H9 (cell line): ENCODE data around the gene LCN2. TPM values are rescaled to one million over a fixed set of nuclear protein-coding genes. Genes with fewer than 3 reads are reported as not detected.

Experiments used
- DNase-seq: peaks from one replicate; pipeline ENCODE4 v3.0.0-alpha.2; 2017
- H2AFZ ChIP-seq: one replicate; pipeline ENCODE4 v1.6.1; 2013; ENCODE audit warnings: mild to moderate bottlenecking, low read length, control low read depth, moderate library complexity
- H2AK5ac ChIP-seq: 2 replicates; pipeline ENCODE4 v1.6.1; 2013; ENCODE audit warnings: low read length, control low read depth, mixed read lengths; ENCODE audit not compliant: insufficient read length
- H2BK120ac ChIP-seq: one replicate; pipeline ENCODE4 v1.6.1; 2013; ENCODE audit warnings: low read depth, mild to moderate bottlenecking, low read length, control low read depth, inconsistent platforms; ENCODE audit not compliant: poor library complexity, severe bottlenecking
- H2BK12ac ChIP-seq: 2 replicates; pipeline ENCODE4 v1.6.1; 2013; ENCODE audit warnings: low read length, control low read depth, mixed read lengths, low read depth; ENCODE audit not compliant: insufficient read length
- H2BK15ac ChIP-seq: 2 replicates; pipeline ENCODE4 v1.6.1; 2013; ENCODE audit warnings: low read depth, low read length, control low read depth
- H2BK20ac ChIP-seq: one replicate; pipeline ENCODE4 v1.6.1; 2013; ENCODE audit warnings: low read depth, mild to moderate bottlenecking, low read length, control low read depth, inconsistent platforms; ENCODE audit not compliant: poor library complexity, severe bottlenecking
- H2BK5ac ChIP-seq: 2 replicates; pipeline ENCODE4 v1.6.1; 2013; ENCODE audit warnings: low read length, control low read depth, mixed read lengths; ENCODE audit not compliant: insufficient read length
- H3K14ac ChIP-seq: 2 replicates; pipeline ENCODE4 v1.6.1; 2013; ENCODE audit warnings: low read length, control low read depth; ENCODE audit not compliant: insufficient read depth
- H3K18ac ChIP-seq: 2 replicates; pipeline ENCODE4 v1.6.1; 2013; ENCODE audit warnings: low read depth, mild to moderate bottlenecking, mixed read lengths, low read length, control low read depth; ENCODE audit not compliant: insufficient read length
- H3K23ac ChIP-seq: 2 replicates; pipeline ENCODE4 v1.6.1; 2013; ENCODE audit warnings: low read length, control low read depth, mixed read lengths, low read depth; ENCODE audit not compliant: insufficient read length
- H3K23me2 ChIP-seq: 2 replicates; pipeline ENCODE4 v1.6.1; 2013; ENCODE audit warnings: low read depth, mild to moderate bottlenecking, mixed read lengths, low read length, control low read depth; ENCODE audit not compliant: insufficient read length, poor library complexity, severe bottlenecking
- H3K27ac ChIP-seq: 2 replicates; pipeline ENCODE4 v1.5.1; 2013; ENCODE audit warnings: low read length, control low read depth, mixed read lengths, low read depth; ENCODE audit not compliant: insufficient read length
- H3K27me3 ChIP-seq: 2 replicates; pipeline ENCODE4 v1.6.1; 2013; ENCODE audit warnings: low read length, control low read depth, inconsistent platforms; ENCODE audit not compliant: insufficient read depth
- H3K4ac ChIP-seq: 2 replicates; pipeline ENCODE4 v1.6.1; 2013; ENCODE audit warnings: low read depth, mild to moderate bottlenecking, control low read depth, inconsistent platforms, low read length, moderate library complexity
- H3K4me1 ChIP-seq: 2 replicates; pipeline ENCODE4 v1.6.1; 2013; ENCODE audit warnings: low read length, control low read depth, inconsistent platforms; ENCODE audit not compliant: insufficient read depth
- H3K4me2 ChIP-seq: 2 replicates; pipeline ENCODE4 v1.6.1; 2013; ENCODE audit warnings: low read length, control low read depth, mixed read lengths; ENCODE audit not compliant: insufficient read length, insufficient read depth
- H3K56ac ChIP-seq: 2 replicates; pipeline ENCODE4 v1.6.1; 2013; ENCODE audit warnings: low read depth, mild to moderate bottlenecking, mixed read lengths, low read length, control low read depth; ENCODE audit not compliant: insufficient read length
- H3K79me1 ChIP-seq: 2 replicates; pipeline ENCODE4 v1.6.1; 2013; ENCODE audit warnings: low read depth, mild to moderate bottlenecking, moderate library complexity, low read length, control low read depth, inconsistent platforms; ENCODE audit not compliant: insufficient read depth, poor library complexity, severe bottlenecking
- H3K79me2 ChIP-seq: 2 replicates; pipeline ENCODE4 v1.6.1; 2013; ENCODE audit warnings: low read length, control low read depth, inconsistent platforms; ENCODE audit not compliant: insufficient read depth
- H3K9ac ChIP-seq: 2 replicates; pipeline ENCODE4 v1.6.1; 2013; ENCODE audit warnings: low read length, control low read depth, mixed read lengths; ENCODE audit not compliant: insufficient read length; ENCODE audit errors: extremely low read depth
- H3K9me3 ChIP-seq: one replicate; pipeline ENCODE4 v1.6.1; 2013; ENCODE audit warnings: low read depth, low read length, inconsistent platforms; ENCODE audit not compliant: control insufficient read depth
- H3T11ph ChIP-seq: one replicate; pipeline ENCODE4 v1.6.1; 2013; ENCODE audit warnings: mild to moderate bottlenecking, low read length, control low read depth, inconsistent platforms
- H4K20me1 ChIP-seq: one replicate; pipeline ENCODE4 v1.6.1; 2013; ENCODE audit not compliant: control insufficient read depth, insufficient read length, insufficient read depth
- H4K5ac ChIP-seq: 2 replicates; pipeline ENCODE4 v1.6.1; 2013; ENCODE audit warnings: low read depth, mild to moderate bottlenecking, mixed read lengths, low read length, control low read depth; ENCODE audit not compliant: insufficient read length
- H4K8ac ChIP-seq: replicated peaks from 2 replicates; pipeline ENCODE4 v1.6.1; 2013; ENCODE audit warnings: low read length, control low read depth, mixed read lengths, low read depth; ENCODE audit not compliant: insufficient read length
- H4K91ac ChIP-seq: 2 replicates; pipeline ENCODE4 v1.6.1; 2013; ENCODE audit warnings: low read depth, mild to moderate bottlenecking, moderate library complexity, mixed read lengths, low read length, control low read depth; ENCODE audit not compliant: insufficient read length
- H3K27ac Mint-ChIP-seq, 3 experiments: 2 replicates in 2 of 3; 3 replicates in 1 of 3; pipeline ENCODE4 v1.8.0; 2020 to 2021; ENCODE audit warnings: mixed read lengths in 3 of 3, mild to moderate bottlenecking in 1 of 3, moderate library complexity in 1 of 3
- H3K27me3 Mint-ChIP-seq: 2 replicates; pipeline ENCODE4 v1.8.0; 2021; ENCODE audit warnings: low read depth, mild to moderate bottlenecking, moderate library complexity, mixed read lengths
- H3K36me3 Mint-ChIP-seq, 3 experiments: 2 replicates in 2 of 3; 3 replicates in 1 of 3; pipeline ENCODE4 v1.8.0; 2020 to 2021; ENCODE audit warnings: low read depth in 3 of 3, mixed read lengths in 3 of 3; ENCODE audit not compliant: insufficient read depth in 1 of 3
- H3K4me1 Mint-ChIP-seq, 2 experiments: 2 replicates each; pipeline ENCODE4 v1.8.0; 2020; ENCODE audit warnings: mixed read lengths in 2 of 2
- H3K4me3 Mint-ChIP-seq, 2 experiments: 2 replicates in 1 of 2; 3 replicates in 1 of 2; pipeline ENCODE4 v1.8.0; 2020 to 2021; ENCODE audit warnings: mild to moderate bottlenecking in 2 of 2, mixed read lengths in 2 of 2, moderate library complexity in 1 of 2
- H3K9me3 Mint-ChIP-seq, 2 experiments: 2 replicates in 1 of 2; 3 replicates in 1 of 2; pipeline ENCODE4 v1.8.0; 2020; ENCODE audit warnings: mild to moderate bottlenecking in 2 of 2, mixed read lengths in 2 of 2, moderate library complexity in 1 of 2
- WGBS: extraction: QIAGEN DNeasy Blood & Tissue Kit; methylation state at CpG from one replicate; pipeline ENCODE4 v1.1.7; 2013; ENCODE audit warnings: missing lambda C conversion rate, low lambda C conversion rate, mixed read lengths; ENCODE audit not compliant: insufficient read length; ENCODE audit errors: extremely low coverage; 5-methylcytosine and 5-hydroxymethylcytosine counted together
- total RNA-seq: library from RNA; stranded (reverse); gene quantifications from 2 replicates; pipeline ENCODE4 v1.2.1, GENCODE V29; 2021
- TF ChIP-seq, protein P1 (sequence below): fragments of 200-600 bp; sonication (generic); conservative IDR thresholded peaks from 3 replicates; pipeline ENCODE4 v1.8.0; 2021; ENCODE audit warnings: antibody characterized with exemption, mild to moderate bottlenecking

Gene LCN2
- total RNA-seq, 1 experiment from 2014 or later = not detected

GRCh38 chr9:128121466-128121810 lies 27.8 kb upstream of the LCN2 start:
- no peak overlapping the region for H3K4ac ChIP-seq
- H3K27me3 Mint-ChIP-seq = no peaks in the 10 kb centered on the region
- H3K23ac ChIP-seq = no peak overlapping the region
- no peak overlapping the region for H3K4me2 ChIP-seq
- H4K5ac ChIP-seq = no peak overlapping the region
- H3K9me3 Mint-ChIP-seq = no peaks in the 10 kb centered on the region
- no peaks in the 10 kb centered on the region for H3K79me1 ChIP-seq
- no peak overlapping the region for H4K91ac ChIP-seq
- no peak overlapping the region for H4K8ac ChIP-seq
- H2BK20ac ChIP-seq = no peak overlapping the region
- H2BK5ac ChIP-seq = no peak overlapping the region
- H3K23me2 ChIP-seq = no peaks in the 10 kb centered on the region
- no peak overlapping the region for H2BK12ac ChIP-seq
- no peak overlapping the region for H3T11ph ChIP-seq
- no peak for DNase-seq
- H3K27ac ChIP-seq = no peak overlapping the region
- H3K9ac ChIP-seq = no peak overlapping the region
- H2AK5ac ChIP-seq = no peak overlapping the region
- H3K4me3 Mint-ChIP-seq = no peak overlapping the region
- H4K20me1 ChIP-seq = no peaks in the 10 kb centered on the region
- H3K14ac ChIP-seq = no peak overlapping the region
- no peak overlapping the region for H3K56ac ChIP-seq
- no peak overlapping the region for H3K18ac ChIP-seq
- H2BK15ac ChIP-seq = no peak overlapping the region
- H3K4me1 Mint-ChIP-seq = peaks cover 21 to 23% of the 10 kb centered on the region in 2 experiments
- WGBS = no CpG with 5 or more reads among the region's 5 CpGs
- H3K9me3 ChIP-seq = no peaks in the 10 kb centered on the region
- H3K27ac Mint-ChIP-seq = no peak overlapping the region
- no peaks in the 10 kb centered on the region for H3K79me2 ChIP-seq
- H2BK120ac ChIP-seq = no peak overlapping the region
- peaks cover 21 to 39% (median 36%) of the 10 kb centered on the region in 3 experiments for H3K36me3 Mint-ChIP-seq
- H3K4me1 ChIP-seq = no peaks in the 10 kb centered on the region
- H2AFZ ChIP-seq = no peak overlapping the region
- H3K27me3 ChIP-seq = no peaks in the 10 kb centered on the region
- TF ChIP-seq, protein P1, sequence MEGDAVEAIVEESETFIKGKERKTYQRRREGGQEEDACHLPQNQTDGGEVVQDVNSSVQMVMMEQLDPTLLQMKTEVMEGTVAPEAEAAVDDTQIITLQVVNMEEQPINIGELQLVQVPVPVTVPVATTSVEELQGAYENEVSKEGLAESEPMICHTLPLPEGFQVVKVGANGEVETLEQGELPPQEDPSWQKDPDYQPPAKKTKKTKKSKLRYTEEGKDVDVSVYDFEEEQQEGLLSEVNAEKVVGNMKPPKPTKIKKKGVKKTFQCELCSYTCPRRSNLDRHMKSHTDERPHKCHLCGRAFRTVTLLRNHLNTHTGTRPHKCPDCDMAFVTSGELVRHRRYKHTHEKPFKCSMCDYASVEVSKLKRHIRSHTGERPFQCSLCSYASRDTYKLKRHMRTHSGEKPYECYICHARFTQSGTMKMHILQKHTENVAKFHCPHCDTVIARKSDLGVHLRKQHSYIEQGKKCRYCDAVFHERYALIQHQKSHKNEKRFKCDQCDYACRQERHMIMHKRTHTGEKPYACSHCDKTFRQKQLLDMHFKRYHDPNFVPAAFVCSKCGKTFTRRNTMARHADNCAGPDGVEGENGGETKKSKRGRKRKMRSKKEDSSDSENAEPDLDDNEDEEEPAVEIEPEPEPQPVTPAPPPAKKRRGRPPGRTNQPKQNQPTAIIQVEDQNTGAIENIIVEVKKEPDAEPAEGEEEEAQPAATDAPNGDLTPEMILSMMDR = no peak
